Smooth muscle cell of the coronary artery (primary cell): ENCODE results near the gene F9. TPM values are rescaled to one million over a fixed set of nuclear protein-coding genes. Genes with fewer than 3 reads are reported as not detected.

Source experiments
- total RNA-seq: library from RNA; depleted of rRNA; stranded (reverse); fragments of >200 nt; gene quantifications from 2 replicates; pipeline ENCODE4 v1.2.3, GENCODE V29; 2014; ENCODE audit warnings: low replicate concordance

F9 gene
- total RNA-seq: not detected in 2 replicates

GRCh38 chrX:139530550-139530949, at the start of gene F9:
Gene F9, plus strand, starts transcription at chrX:139530739. Its CDS starts 26 bp downstream, at chrX:139530765.

Other genes starting within 250 kb of the F9 start
- 0.08 TPM in 1 of 2 replicates, not detected in the other for gene MCF2, start 177.4 kb downstream of the F9 start, total RNA-seq